Measurements from ENCODE around the gene KCTD2. TPM values are rescaled to one million over a fixed set of nuclear protein-coding genes. Genes with fewer than 3 reads are reported as not detected.
A peak's percentile ranks its signal among the peaks of the same experiment; 100 is the strongest.
"Not testable (repeated sequence)": the region's sequence is repeated elsewhere in the genome, so short reads cannot be mapped to it uniquely, and the experiment has no call there.

KCTD2 gene
- polyA plus RNA-seq, 2 donors = 10.0 to 11.5 TPM

GRCh38 chr17:75006084-75006483, 40.9 kb upstream of the KCTD2 start:
- H3K4me3 ChIP-seq (ENCODE audit: low read depth in 1 of 2, low read length in 2 of 2); H3K4me1 ChIP-seq (ENCODE audit: control insufficient read depth in 2 of 2, insufficient read depth in 2 of 2, low read length in 1 of 2); H3K9me3 ChIP-seq (ENCODE audit: control insufficient read depth in 2 of 2, insufficient read depth in 1 of 2, low read depth in 1 of 2, low read length in 1 of 2); H3K27me3 ChIP-seq (ENCODE audit: control insufficient read depth in 1 of 2, insufficient read depth in 2 of 2, low read length in 2 of 2); H3K27ac ChIP-seq (ENCODE audit: low read depth in 2 of 2, low read length in 1 of 2): not testable (repeated sequence)
- H3K36me3 ChIP-seq (ENCODE audit: control insufficient read depth in 2 of 2, insufficient read depth in 2 of 2, low read length in 1 of 2) = peaks cover 0 to 30% of the 10 kb centered on the region in 2 donors
- 90 to 92% methylated on average over 6 of the region's 6 CpGs for WGBS, 2 donors

GRCh38 chr17:75006653-75007052, 40.4 kb upstream of the KCTD2 start:
- Histone ChIP-seq H3K27ac (ENCODE audit: low read depth in 2 of 2, low read length in 1 of 2) (no peak overlapping the region), H3K9me3 (ENCODE audit: control insufficient read depth in 2 of 2, insufficient read depth in 1 of 2, low read depth in 1 of 2, low read length in 1 of 2) (no peaks in the 10 kb centered on the region), H3K4me3 (ENCODE audit: low read depth in 1 of 2, low read length in 2 of 2) (no peak overlapping the region), H3K36me3 (ENCODE audit: control insufficient read depth in 2 of 2, insufficient read depth in 2 of 2, low read length in 1 of 2) (peaks cover 0 to 25% of the 10 kb centered on the region in 2 donors), H3K4me1 (ENCODE audit: control insufficient read depth in 2 of 2, insufficient read depth in 2 of 2, low read length in 1 of 2) (no peaks in the 10 kb centered on the region), H3K27me3 (ENCODE audit: control insufficient read depth in 1 of 2, insufficient read depth in 2 of 2, low read length in 2 of 2) (no peaks in the 10 kb centered on the region)
- WGBS, 2 donors = 82 to 91% methylated on average over 5 of the region's 5 CpGs

- Histone ChIP-seq H3K36me3 (ENCODE audit: control insufficient read depth in 2 of 2, insufficient read depth in 2 of 2, low read length in 1 of 2) (peaks cover 0 to 11% of the 10 kb centered on the region in 2 donors), H3K9me3 (ENCODE audit: control insufficient read depth in 2 of 2, insufficient read depth in 1 of 2, low read depth in 1 of 2, low read length in 1 of 2) (no peaks in the 10 kb centered on the region), H3K4me1 (ENCODE audit: control insufficient read depth in 2 of 2, insufficient read depth in 2 of 2, low read length in 1 of 2) (no peaks in the 10 kb centered on the region), H3K4me3 (ENCODE audit: low read depth in 1 of 2, low read length in 2 of 2) (no peak overlapping the region), H3K27ac (ENCODE audit: low read depth in 2 of 2, low read length in 1 of 2) (no peak overlapping the region), H3K27me3 (ENCODE audit: control insufficient read depth in 1 of 2, insufficient read depth in 2 of 2, low read length in 2 of 2) (no peaks in the 10 kb centered on the region)
- WGBS, 2 donors = 82 to 83% methylated on average over 6 of the region's 6 CpGs
These were observed 38.7 kb upstream of the KCTD2 start for GRCh38 chr17:75008373-75008772.

GRCh38 chr17:75009139-75009724, 37.8 kb upstream of the KCTD2 start:
- Histone ChIP-seq H3K27ac (ENCODE audit: low read depth in 2 of 2, low read length in 1 of 2) (no peak overlapping the region), H3K9me3 (ENCODE audit: control insufficient read depth in 2 of 2, insufficient read depth in 1 of 2, low read depth in 1 of 2, low read length in 1 of 2) (no peaks in the 10 kb centered on the region), H3K27me3 (ENCODE audit: control insufficient read depth in 1 of 2, insufficient read depth in 2 of 2, low read length in 2 of 2) (no peaks in the 10 kb centered on the region), H3K4me1 (ENCODE audit: control insufficient read depth in 2 of 2, insufficient read depth in 2 of 2, low read length in 1 of 2) (peaks cover 3 to 5% of the 10 kb centered on the region in 2 donors), H3K4me3 (ENCODE audit: low read depth in 1 of 2, low read length in 2 of 2) (no peak overlapping the region), H3K36me3 (ENCODE audit: control insufficient read depth in 2 of 2, insufficient read depth in 2 of 2, low read length in 1 of 2) (peaks cover 0 to 6% of the 10 kb centered on the region in 2 donors)
- WGBS, 2 donors = 57 to 66% methylated on average over 2 of the region's 2 CpGs

- Histone ChIP-seq H3K27me3 (ENCODE audit: control insufficient read depth in 1 of 2, insufficient read depth in 2 of 2, low read length in 2 of 2) (no peaks in the 10 kb centered on the region), H3K36me3 (ENCODE audit: control insufficient read depth in 2 of 2, insufficient read depth in 2 of 2, low read length in 1 of 2) (no peaks in the 10 kb centered on the region), H3K27ac (ENCODE audit: low read depth in 2 of 2, low read length in 1 of 2) (peak overlapping the region in 1 of 2 donors; percentile 63), H3K4me3 (ENCODE audit: low read depth in 1 of 2, low read length in 2 of 2) (no peak overlapping the region), H3K4me1 (ENCODE audit: control insufficient read depth in 2 of 2, insufficient read depth in 2 of 2, low read length in 1 of 2) (peaks cover 3 to 5% of the 10 kb centered on the region in 2 donors), H3K9me3 (ENCODE audit: control insufficient read depth in 2 of 2, insufficient read depth in 1 of 2, low read depth in 1 of 2, low read length in 1 of 2) (no peaks in the 10 kb centered on the region)
- WGBS, 2 donors = 54 to 80% methylated on average over 8 of the region's 8 CpGs
These were observed 36.2 kb upstream of the KCTD2 start for GRCh38 chr17:75010683-75011400.

GRCh38 chr17:75011401-75012095, 35.5 kb upstream of the KCTD2 start:
- Histone ChIP-seq H3K27me3 (ENCODE audit: control insufficient read depth in 1 of 2, insufficient read depth in 2 of 2, low read length in 2 of 2) (no peaks in the 10 kb centered on the region), H3K9me3 (ENCODE audit: control insufficient read depth in 2 of 2, insufficient read depth in 1 of 2, low read depth in 1 of 2, low read length in 1 of 2) (no peaks in the 10 kb centered on the region), H3K27ac (ENCODE audit: low read depth in 2 of 2, low read length in 1 of 2) (peak overlapping the region; percentile 83 to 84), H3K4me3 (ENCODE audit: low read depth in 1 of 2, low read length in 2 of 2) (peak overlapping the region in 1 of 2 donors; percentile 76), H3K4me1 (ENCODE audit: control insufficient read depth in 2 of 2, insufficient read depth in 2 of 2, low read length in 1 of 2) (peaks cover 3 to 5% of the 10 kb centered on the region in 2 donors), H3K36me3 (ENCODE audit: control insufficient read depth in 2 of 2, insufficient read depth in 2 of 2, low read length in 1 of 2) (peaks cover 0 to under 1% of the 10 kb centered on the region in 2 donors)
- 30 to 50% methylated on average over 13 of the region's 13 CpGs for WGBS, 2 donors

GRCh38 chr17:75012096-75012345, 35.0 kb upstream of the KCTD2 start:
- no peaks in the 10 kb centered on the region for H3K9me3 ChIP-seq (ENCODE audit: control insufficient read depth in 2 of 2, insufficient read depth in 1 of 2, low read depth in 1 of 2, low read length in 1 of 2)
- no peaks in the 10 kb centered on the region for H3K27me3 ChIP-seq (ENCODE audit: control insufficient read depth in 1 of 2, insufficient read depth in 2 of 2, low read length in 2 of 2)
- peaks cover 3 to 5% of the 10 kb centered on the region in 2 donors for H3K4me1 ChIP-seq (ENCODE audit: control insufficient read depth in 2 of 2, insufficient read depth in 2 of 2, low read length in 1 of 2)
- peak overlapping the region; percentile 76 to 89 for H3K4me3 ChIP-seq (ENCODE audit: low read depth in 1 of 2, low read length in 2 of 2)
- WGBS, 2 donors = 15 to 23% methylated on average over 5 of the region's 5 CpGs
- H3K36me3 ChIP-seq (ENCODE audit: control insufficient read depth in 2 of 2, insufficient read depth in 2 of 2, low read length in 1 of 2) = peaks cover 0 to 2% of the 10 kb centered on the region in 2 donors
- peak overlapping the region; percentile 83 to 84 for H3K27ac ChIP-seq (ENCODE audit: low read depth in 2 of 2, low read length in 1 of 2)

- Histone ChIP-seq H3K36me3 (ENCODE audit: control insufficient read depth in 2 of 2, insufficient read depth in 2 of 2, low read length in 1 of 2) (peaks cover 0 to 2% of the 10 kb centered on the region in 2 donors), H3K27ac (ENCODE audit: low read depth in 2 of 2, low read length in 1 of 2) (peak within 1 kb of the TSS; percentile 83 to 84), H3K9me3 (ENCODE audit: control insufficient read depth in 2 of 2, insufficient read depth in 1 of 2, low read depth in 1 of 2, low read length in 1 of 2) (no peaks in the 10 kb centered on the region), H3K4me3 (ENCODE audit: low read depth in 1 of 2, low read length in 2 of 2) (peak within 1 kb of the TSS; percentile 76 to 89), H3K4me1 (ENCODE audit: control insufficient read depth in 2 of 2, insufficient read depth in 2 of 2, low read length in 1 of 2) (peaks cover 3 to 5% of the 10 kb centered on the region in 2 donors), H3K27me3 (ENCODE audit: control insufficient read depth in 1 of 2, insufficient read depth in 2 of 2, low read length in 2 of 2) (no peaks in the 10 kb centered on the region)
- WGBS, 2 donors = 2% methylated on average over 53 to 63 of the region's 63 CpGs
These were observed 34.5 kb upstream of the KCTD2 start, which contains the start of gene MRPL58 for GRCh38 chr17:75012346-75013091. TSS of gene MRPL58 (plus strand) at chr17:75012670. CDS start at chr17:75012687, 17 bp downstream.

- WGBS, 2 donors = 1 to 2% methylated on average over 10 of the region's 10 CpGs
- Histone ChIP-seq H3K9me3 (ENCODE audit: control insufficient read depth in 2 of 2, insufficient read depth in 1 of 2, low read depth in 1 of 2, low read length in 1 of 2) (no peaks in the 10 kb centered on the region), H3K4me3 (ENCODE audit: low read depth in 1 of 2, low read length in 2 of 2) (peak overlapping the region; percentile 76 to 89), H3K27ac (ENCODE audit: low read depth in 2 of 2, low read length in 1 of 2) (peak overlapping the region; percentile 83 to 84), H3K27me3 (ENCODE audit: control insufficient read depth in 1 of 2, insufficient read depth in 2 of 2, low read length in 2 of 2) (no peaks in the 10 kb centered on the region), H3K4me1 (ENCODE audit: control insufficient read depth in 2 of 2, insufficient read depth in 2 of 2, low read length in 1 of 2) (peaks cover 3 to 5% of the 10 kb centered on the region in 2 donors), H3K36me3 (ENCODE audit: control insufficient read depth in 2 of 2, insufficient read depth in 2 of 2, low read length in 1 of 2) (peaks cover 0 to 2% of the 10 kb centered on the region in 2 donors)
These were observed 33.9 kb upstream of the KCTD2 start for GRCh38 chr17:75013092-75013559.

Measured in esophagus (tissue), 2 donors.